Posterior vena cava (tissue), 2 donors: Measurements from ENCODE around the gene TASL. TPM values are rescaled to one million over a fixed set of nuclear protein-coding genes. Genes with fewer than 3 reads are reported as not detected.

Source experiments
- total RNA-seq, 2 donors: library from RNA; stranded (reverse); fragmentation: NEBNext Ultra II Directional; extraction: Animal tissue kit (Norgen Biotek cat#: 25700); gene quantifications; one replicate each; pipeline ENCODE4 v1.2.1, GENCODE V29; 2021
- donor health status: DM: yes; HTN: yes; CAD: no.
- donor health status: DM: yes; HTN: yes; CAD: no.

The TASL gene
- total RNA-seq, 2 donors from 2014 or later, result 0.79 to 1.1 TPM

Other genes with a start within 250 kb of the TASL start
- gene GK, start 75.7 kb upstream of the TASL start, total RNA-seq, result 1 to 10 TPM; 3.6 to 8.3 TPM